Measurements from ENCODE around the gene DEPP1. TPM values are rescaled to one million over a fixed set of nuclear protein-coding genes. Genes with fewer than 3 reads are reported as not detected.

The DEPP1 gene
- total and polyA plus RNA-seq, 2 donors (not counting 3 experiments of a cell fraction or from before 2014, with no cell fraction given) = 364 to 951 TPM

- no peaks in the 10 kb centered on the region for H3K9me1 ChIP-seq (replicated peaks; ENCODE audit: control insufficient read depth, extremely low read depth, insufficient read depth, low read length)
- peaks cover 2 to 5% of the 10 kb centered on the region in 2 experiments for H3K27me3 ChIP-seq (ENCODE audit: control insufficient read depth in 2 of 2, insufficient read depth in 2 of 2, low read length in 2 of 2)
- H3K4me3 ChIP-seq (replicated peaks in 1 of 3; ENCODE audit: insufficient read depth in 1 of 3, low read depth in 1 of 3, low read length in 3 of 3) = no peak overlapping the region
- intact Hi-C loops (cut with micrococcal nuclease) (no loop called here), dilution Hi-C loops (cut with MboI; ENCODE audit: extremely low pct_ligation_motif_present, low sequenced_read_pairs) (no loop called here)
- no peak overlapping the region for H3K4me2 ChIP-seq (ENCODE audit: insufficient read depth, low read length)
- no peaks in the 10 kb centered on the region for H3K9me3 ChIP-seq (replicated peaks; ENCODE audit: control insufficient read depth, insufficient read depth, low read length)
- no peak for TF ChIP-seq JUN (IDR thresholded peaks at IDR 0.05; ENCODE audit: borderline replicate concordance, insufficient read depth, insufficient read length, low read depth)
- no peak for TF ChIP-seq MYC (IDR thresholded peaks at IDR 0.05; ENCODE audit: low read depth, low read length)
- TF ChIP-seq MAX (IDR thresholded peaks at IDR 0.05; ENCODE audit: insufficient read depth, insufficient read length) = no peak
- TF ChIP-seq CTCF (IDR thresholded peaks at IDR 0.05; ENCODE audit: extremely low read depth in 1 of 2, insufficient read depth in 1 of 2, low read depth in 1 of 2, low read length in 2 of 2) = no peak
- TF ChIP-seq EZH2 (IDR thresholded peaks at IDR 0.05; ENCODE audit: borderline replicate concordance, low read depth, low read length, severe bottlenecking) = no peak
- no peaks in the 10 kb centered on the region for H4K20me1 ChIP-seq (replicated peaks; ENCODE audit: control insufficient read depth, extremely low read depth, insufficient read depth, low read length)
- no peak for FAIRE-seq
- no peak overlapping the region for H2AFZ ChIP-seq (ENCODE audit: low read depth, low read length)
- no peak overlapping the region for H3K9ac ChIP-seq (replicated peaks; ENCODE audit: extremely low read depth, insufficient read depth, low read length)
- ChIA-PET POLR2A (no interaction called here), CTCF (no interaction called here)
- no peaks in the 10 kb centered on the region for H3K36me3 ChIP-seq (ENCODE audit: control insufficient read depth in 2 of 2, extremely low read depth in 1 of 2, insufficient read depth in 2 of 2, low read length in 2 of 2)
- BruUV-seq (replicated peaks) = no TSS peak
- no peak overlapping the region for H3K27ac ChIP-seq (ENCODE audit: insufficient read depth, low read depth, low read length)
- no peaks in the 10 kb centered on the region for H3K79me2 ChIP-seq (ENCODE audit: control insufficient read depth, insufficient read depth, low read length)
- DNase-seq (ENCODE audit: low read depth, low spot score) = no peak
- H3K4me1 ChIP-seq (ENCODE audit: control insufficient read depth, extremely low read depth, insufficient read depth, low read length) = no peaks in the 10 kb centered on the region
Observed at GRCh38 chr10:44937196-44938005, 41.2 kb downstream of the DEPP1 start.
